K562 (cell line): ENCODE data around the gene NEURL1B. TPM values are rescaled to one million over a fixed set of nuclear protein-coding genes. Genes with fewer than 3 reads are reported as not detected.

Experiments used
- ARID3A ChIP-seq: IDR thresholded peaks from 2 replicates; pipeline ENCODE4 v1.6.1; 2012; ENCODE audit warnings: low read depth, low read length, improper control_type of control experiment, borderline replicate concordance
- BACH1 ChIP-seq: fragments of 200-800 bp; sonication (Bioruptor generic); IDR thresholded peaks from 2 replicates; pipeline ENCODE4 v1.6.1; 2016; ENCODE audit warnings: missing genetic modification characterization, missing compliant biosample characterization
- PRPF4 ChIP-seq: fragments of 200-400 bp; formaldehyde crosslinking; IDR thresholded peaks from one replicate; pipeline ENCODE4 v1.6.1; 2017; ENCODE audit warnings: low read length, low read depth, mild to moderate bottlenecking; ENCODE audit not compliant: insufficient read depth, poor library complexity, severe bottlenecking
- ZFP36 ChIP-seq: fragments of 150-350 bp; IDR thresholded peaks from 2 replicates; pipeline ENCODE4 v1.6.1; 2018; ENCODE audit warnings: low read length, low read depth; ENCODE audit not compliant: partially characterized antibody
- ZNF12 ChIP-seq: sonication (generic); formaldehyde crosslinking; IDR thresholded peaks from 2 replicates; pipeline ENCODE4 v1.4.0; 2020; ENCODE audit warnings: mild to moderate bottlenecking, missing genetic modification reagents
- ZNF165 ChIP-seq: fragments of 250-450 bp; sonication (Bioruptor Pico); IDR thresholded peaks from 2 replicates; pipeline ENCODE4 v1.4.0; 2020; ENCODE audit warnings: borderline replicate concordance
- ZNF589 ChIP-seq: fragments of 200-800 bp; sonication (Bioruptor generic); IDR thresholded peaks from 2 replicates; pipeline ENCODE4 v1.6.1; 2016; ENCODE audit warnings: low read depth, missing genetic modification characterization, missing compliant biosample characterization
- ZNF717 ChIP-seq: fragments of 250-450 bp; sonication (Bioruptor Pico); IDR thresholded peaks from 2 replicates; pipeline ENCODE4 v1.5.0; 2021
- polyA plus RNA-seq, 8 experiments: library from polyadenylated mRNA; depleted of rRNA in 4 of 8; stranded (reverse) in 5 of 8; unstranded in 3 of 8; fragments of >200 nt; fragmentation: Nextera tagmentation in 2 of 8; fragmentation: Illumina TruSeq in 1 of 8; extraction: Ambion mirVana in 2 of 8; extraction: Trizol in 1 of 8; gene quantifications; 2 replicates each; pipeline versions ENCODE4 v1.2.1 to v1.2.3, GENCODE V29; 2011 to 2014; ENCODE audit warnings: inconsistent platforms in 1 of 8, missing spikeins in 1 of 8
- total RNA-seq, 7 experiments: library from RNA; depleted of rRNA in 6 of 7; stranded (reverse); fragments of >200 nt in 6 of 7; fragmentation: Illumina TruSeq in 2 of 7; extraction: Trizol in 2 of 7; gene quantifications; 2 replicates each; pipeline versions ENCODE4 v1.2.1 to v1.2.3, GENCODE V29; 2011 to 2021; ENCODE audit warnings: low replicate concordance in 1 of 7
- TF ChIP-seq, protein P1 (sequence below): fragments of 200-600 bp; sonication (generic); IDR thresholded peaks from one replicate; pipeline ENCODE4 v1.6.1; 2012; ENCODE audit warnings: mild to moderate bottlenecking, low read depth, low read length, inconsistent platforms
- TF ChIP-seq, protein P2 (sequence below): IDR thresholded peaks from 2 replicates; pipeline ENCODE4 v1.6.1; 2014; ENCODE audit warnings: antibody characterized with exemption

NEURL1B gene
- total and polyA plus RNA-seq, 9 of the 15 experiments (the other 6 are each of a cell fraction or from before 2014, with no cell fraction given): 0.04 TPM; not detected in 8

- TF ChIP-seq, protein P1, sequence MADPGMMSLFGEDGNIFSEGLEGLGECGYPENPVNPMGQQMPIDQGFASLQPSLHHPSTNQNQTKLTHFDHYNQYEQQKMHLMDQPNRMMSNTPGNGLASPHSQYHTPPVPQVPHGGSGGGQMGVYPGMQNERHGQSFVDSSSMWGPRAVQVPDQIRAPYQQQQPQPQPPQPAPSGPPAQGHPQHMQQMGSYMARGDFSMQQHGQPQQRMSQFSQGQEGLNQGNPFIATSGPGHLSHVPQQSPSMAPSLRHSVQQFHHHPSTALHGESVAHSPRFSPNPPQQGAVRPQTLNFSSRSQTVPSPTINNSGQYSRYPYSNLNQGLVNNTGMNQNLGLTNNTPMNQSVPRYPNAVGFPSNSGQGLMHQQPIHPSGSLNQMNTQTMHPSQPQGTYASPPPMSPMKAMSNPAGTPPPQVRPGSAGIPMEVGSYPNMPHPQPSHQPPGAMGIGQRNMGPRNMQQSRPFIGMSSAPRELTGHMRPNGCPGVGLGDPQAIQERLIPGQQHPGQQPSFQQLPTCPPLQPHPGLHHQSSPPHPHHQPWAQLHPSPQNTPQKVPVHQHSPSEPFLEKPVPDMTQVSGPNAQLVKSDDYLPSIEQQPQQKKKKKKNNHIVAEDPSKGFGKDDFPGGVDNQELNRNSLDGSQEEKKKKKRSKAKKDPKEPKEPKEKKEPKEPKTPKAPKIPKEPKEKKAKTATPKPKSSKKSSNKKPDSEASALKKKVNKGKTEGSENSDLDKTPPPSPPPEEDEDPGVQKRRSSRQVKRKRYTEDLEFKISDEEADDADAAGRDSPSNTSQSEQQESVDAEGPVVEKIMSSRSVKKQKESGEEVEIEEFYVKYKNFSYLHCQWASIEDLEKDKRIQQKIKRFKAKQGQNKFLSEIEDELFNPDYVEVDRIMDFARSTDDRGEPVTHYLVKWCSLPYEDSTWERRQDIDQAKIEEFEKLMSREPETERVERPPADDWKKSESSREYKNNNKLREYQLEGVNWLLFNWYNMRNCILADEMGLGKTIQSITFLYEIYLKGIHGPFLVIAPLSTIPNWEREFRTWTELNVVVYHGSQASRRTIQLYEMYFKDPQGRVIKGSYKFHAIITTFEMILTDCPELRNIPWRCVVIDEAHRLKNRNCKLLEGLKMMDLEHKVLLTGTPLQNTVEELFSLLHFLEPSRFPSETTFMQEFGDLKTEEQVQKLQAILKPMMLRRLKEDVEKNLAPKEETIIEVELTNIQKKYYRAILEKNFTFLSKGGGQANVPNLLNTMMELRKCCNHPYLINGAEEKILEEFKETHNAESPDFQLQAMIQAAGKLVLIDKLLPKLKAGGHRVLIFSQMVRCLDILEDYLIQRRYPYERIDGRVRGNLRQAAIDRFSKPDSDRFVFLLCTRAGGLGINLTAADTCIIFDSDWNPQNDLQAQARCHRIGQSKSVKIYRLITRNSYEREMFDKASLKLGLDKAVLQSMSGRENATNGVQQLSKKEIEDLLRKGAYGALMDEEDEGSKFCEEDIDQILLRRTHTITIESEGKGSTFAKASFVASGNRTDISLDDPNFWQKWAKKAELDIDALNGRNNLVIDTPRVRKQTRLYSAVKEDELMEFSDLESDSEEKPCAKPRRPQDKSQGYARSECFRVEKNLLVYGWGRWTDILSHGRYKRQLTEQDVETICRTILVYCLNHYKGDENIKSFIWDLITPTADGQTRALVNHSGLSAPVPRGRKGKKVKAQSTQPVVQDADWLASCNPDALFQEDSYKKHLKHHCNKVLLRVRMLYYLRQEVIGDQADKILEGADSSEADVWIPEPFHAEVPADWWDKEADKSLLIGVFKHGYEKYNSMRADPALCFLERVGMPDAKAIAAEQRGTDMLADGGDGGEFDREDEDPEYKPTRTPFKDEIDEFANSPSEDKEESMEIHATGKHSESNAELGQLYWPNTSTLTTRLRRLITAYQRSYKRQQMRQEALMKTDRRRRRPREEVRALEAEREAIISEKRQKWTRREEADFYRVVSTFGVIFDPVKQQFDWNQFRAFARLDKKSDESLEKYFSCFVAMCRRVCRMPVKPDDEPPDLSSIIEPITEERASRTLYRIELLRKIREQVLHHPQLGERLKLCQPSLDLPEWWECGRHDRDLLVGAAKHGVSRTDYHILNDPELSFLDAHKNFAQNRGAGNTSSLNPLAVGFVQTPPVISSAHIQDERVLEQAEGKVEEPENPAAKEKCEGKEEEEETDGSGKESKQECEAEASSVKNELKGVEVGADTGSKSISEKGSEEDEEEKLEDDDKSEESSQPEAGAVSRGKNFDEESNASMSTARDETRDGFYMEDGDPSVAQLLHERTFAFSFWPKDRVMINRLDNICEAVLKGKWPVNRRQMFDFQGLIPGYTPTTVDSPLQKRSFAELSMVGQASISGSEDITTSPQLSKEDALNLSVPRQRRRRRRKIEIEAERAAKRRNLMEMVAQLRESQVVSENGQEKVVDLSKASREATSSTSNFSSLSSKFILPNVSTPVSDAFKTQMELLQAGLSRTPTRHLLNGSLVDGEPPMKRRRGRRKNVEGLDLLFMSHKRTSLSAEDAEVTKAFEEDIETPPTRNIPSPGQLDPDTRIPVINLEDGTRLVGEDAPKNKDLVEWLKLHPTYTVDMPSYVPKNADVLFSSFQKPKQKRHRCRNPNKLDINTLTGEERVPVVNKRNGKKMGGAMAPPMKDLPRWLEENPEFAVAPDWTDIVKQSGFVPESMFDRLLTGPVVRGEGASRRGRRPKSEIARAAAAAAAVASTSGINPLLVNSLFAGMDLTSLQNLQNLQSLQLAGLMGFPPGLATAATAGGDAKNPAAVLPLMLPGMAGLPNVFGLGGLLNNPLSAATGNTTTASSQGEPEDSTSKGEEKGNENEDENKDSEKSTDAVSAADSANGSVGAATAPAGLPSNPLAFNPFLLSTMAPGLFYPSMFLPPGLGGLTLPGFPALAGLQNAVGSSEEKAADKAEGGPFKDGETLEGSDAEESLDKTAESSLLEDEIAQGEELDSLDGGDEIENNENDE: no peak
- no peak for TF ChIP-seq BACH1
- TF ChIP-seq ZNF165 (CRISPR knock-in tag): no peak
- no peak for TF ChIP-seq ZNF589
- no peak for TF ChIP-seq ZNF717 (CRISPR knock-in tag)
- TF ChIP-seq PRPF4: no peak
- no peak for TF ChIP-seq ZNF12 (CRISPR knock-in tag)
- TF ChIP-seq, protein P2, sequence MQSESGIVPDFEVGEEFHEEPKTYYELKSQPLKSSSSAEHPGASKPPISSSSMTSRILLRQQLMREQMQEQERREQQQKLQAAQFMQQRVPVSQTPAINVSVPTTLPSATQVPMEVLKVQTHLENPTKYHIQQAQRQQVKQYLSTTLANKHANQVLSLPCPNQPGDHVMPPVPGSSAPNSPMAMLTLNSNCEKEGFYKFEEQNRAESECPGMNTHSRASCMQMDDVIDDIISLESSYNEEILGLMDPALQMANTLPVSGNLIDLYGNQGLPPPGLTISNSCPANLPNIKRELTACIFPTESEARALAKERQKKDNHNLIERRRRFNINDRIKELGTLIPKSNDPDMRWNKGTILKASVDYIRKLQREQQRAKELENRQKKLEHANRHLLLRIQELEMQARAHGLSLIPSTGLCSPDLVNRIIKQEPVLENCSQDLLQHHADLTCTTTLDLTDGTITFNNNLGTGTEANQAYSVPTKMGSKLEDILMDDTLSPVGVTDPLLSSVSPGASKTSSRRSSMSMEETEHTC: no peak
- peak; percentile 52 for TF ChIP-seq ZFP36
- TF ChIP-seq ARID3A: no peak
Measured at GRCh38 chr5:172633403-172633970, 7.6 kb upstream of the NEURL1B start (continued).
